CD4-positive, alpha-beta T cell treated with Interleukin-4 for 1 hour (primary cell): ENCODE data around the gene CDH10.

Source experiments
- DNase-seq, 2 donors: peaks; one replicate each; pipeline ENCODE4 v3.0.0-alpha.2; 2020 to 2022

The CDH10 gene

DNA sequence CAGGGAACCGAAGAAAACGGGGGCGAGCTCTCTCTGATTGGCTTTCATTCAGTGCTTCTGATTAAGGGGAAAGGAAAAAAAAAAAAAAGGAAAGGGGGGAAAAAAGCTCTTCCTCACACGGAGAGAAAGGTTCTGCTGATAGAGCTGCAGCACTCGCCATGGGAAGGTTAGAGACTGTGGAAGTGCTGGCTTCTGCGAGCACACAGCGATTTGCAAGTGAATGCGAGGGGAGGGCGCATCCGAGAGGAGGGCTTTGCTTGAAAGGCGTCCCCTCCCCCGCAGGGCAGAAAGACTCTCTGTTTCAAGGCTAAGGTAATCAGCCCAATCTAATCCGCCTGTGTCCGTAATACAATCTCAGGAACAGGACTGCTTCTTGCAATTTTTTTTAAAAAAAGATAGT lies at the start of gene CDH10:
Gene CDH10, minus strand, starts transcription at position 218 of the 400 bp plus-strand sequence. CDS start 51,488 bp downstream, outside the sequence.
- no peak for DNase-seq

DNA sequence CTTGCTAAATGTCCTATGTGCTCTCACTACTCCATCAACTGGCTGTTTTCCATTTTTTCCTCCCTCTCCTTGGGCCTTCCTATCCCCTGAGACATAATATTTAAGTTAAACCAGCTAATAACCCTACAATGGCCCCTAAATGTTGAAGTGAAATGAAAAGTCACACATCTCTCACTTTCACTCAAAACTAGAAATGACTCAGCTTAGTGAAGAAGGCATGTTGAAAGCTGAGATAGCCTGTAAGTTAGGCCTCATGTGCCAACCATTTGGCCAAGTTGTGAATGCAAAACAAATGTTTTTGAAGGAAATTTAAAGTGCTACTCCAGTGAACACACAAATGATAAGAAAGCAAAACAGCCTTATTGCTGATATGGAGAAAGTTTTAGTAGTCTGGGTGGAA lies 48.8 kb upstream of the CDH10 start:
- DNase-seq, result no peak

DNA sequence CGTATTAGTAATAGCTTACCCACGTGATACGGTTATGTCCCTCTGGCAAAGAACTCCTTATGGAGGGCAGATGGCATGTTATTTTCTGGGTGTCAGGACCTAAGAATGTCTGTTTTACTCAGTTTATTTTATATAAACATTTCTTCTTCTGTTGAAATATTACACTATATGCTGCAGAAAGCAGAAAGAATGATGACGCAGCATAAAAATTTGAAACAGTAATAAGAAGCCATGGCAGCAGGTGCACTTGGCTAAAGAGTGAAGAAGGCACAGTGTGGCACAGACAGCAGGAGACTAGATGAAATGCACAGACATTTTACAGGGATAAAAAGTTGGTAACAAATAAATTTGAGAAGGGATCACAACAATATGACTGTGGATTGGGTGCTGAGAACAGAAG lies 46.3 kb upstream of the CDH10 start:
- DNase-seq, result no peak

DNA sequence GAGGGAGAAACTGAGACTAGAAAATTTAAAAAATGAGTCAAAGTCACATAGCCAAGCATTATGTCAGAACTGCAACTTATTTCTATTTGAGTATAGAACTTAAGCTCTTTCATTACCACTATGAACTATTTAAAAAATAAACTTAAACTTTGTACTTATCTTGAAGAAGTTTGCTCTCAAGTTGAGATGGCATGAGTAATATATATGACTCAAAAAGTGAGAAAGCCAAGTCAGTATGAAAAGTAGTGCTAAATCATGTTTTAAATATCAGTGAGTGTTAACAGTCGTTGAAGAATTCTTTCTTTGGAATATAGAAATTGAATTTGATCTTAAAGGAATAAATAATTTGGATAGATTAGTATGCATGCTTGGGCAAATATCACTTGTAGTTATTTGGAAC lies 36.3 kb upstream of the CDH10 start:
- no peak for DNase-seq

DNA sequence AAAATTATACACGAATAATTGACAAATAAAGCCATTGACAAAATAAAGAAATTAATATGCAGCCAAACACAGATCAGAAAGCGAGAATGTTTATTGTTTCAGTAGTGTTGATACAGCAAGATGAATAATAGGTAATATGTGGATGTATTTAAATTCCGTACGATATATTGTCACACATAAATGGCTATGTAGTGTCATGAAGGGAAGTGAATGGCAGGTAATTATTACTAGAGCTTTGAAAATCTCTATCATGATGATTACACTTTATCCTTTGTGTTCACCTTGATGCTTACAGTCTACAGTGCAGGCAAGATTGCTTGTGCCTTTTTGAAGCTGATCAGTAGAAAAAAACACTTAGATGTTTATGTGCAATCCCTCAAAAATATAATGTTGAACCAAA lies 23.3 kb upstream of the CDH10 start:
- DNase-seq, result no peak

DNA sequence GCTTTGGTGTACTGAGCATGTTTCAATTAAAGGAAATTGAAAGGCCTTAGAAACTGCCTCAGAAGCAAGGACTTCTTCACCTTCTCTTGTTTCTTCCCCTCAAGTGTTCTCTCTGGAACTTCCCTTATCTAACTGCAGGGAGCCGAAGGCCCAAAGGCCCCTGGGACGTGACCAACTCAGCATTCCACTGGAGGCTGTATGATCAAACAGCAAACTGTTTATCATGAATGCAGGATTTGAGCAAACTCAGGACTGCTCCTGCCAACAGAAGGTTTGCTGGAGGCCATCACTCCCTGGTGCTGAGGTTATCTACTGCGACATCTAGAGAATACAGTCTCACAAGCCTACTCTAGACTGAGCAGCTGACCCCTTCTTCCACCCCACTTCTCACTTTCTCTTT lies 4.8 kb upstream of the CDH10 start:
- DNase-seq, result no peak

DNA sequence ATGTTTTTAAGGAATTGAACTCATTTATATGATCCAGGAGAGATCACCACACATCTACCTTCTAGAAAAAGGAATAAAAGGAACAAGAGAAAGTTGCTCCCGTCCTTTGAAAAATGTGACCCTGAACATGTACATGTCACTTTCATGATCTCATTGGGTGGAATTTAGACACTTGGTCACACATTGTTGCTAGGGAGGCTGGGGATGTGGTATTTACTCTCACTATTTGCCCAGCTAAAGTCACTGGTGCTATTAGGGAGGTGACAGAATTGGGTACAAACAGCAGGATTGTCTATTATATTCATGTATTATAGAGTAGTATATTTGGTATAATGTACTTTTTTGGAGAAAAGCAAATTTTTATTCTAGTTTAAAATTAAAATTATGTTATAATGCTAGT lies 2.1 kb upstream of the CDH10 start:
- DNase-seq, result no peak

DNA sequence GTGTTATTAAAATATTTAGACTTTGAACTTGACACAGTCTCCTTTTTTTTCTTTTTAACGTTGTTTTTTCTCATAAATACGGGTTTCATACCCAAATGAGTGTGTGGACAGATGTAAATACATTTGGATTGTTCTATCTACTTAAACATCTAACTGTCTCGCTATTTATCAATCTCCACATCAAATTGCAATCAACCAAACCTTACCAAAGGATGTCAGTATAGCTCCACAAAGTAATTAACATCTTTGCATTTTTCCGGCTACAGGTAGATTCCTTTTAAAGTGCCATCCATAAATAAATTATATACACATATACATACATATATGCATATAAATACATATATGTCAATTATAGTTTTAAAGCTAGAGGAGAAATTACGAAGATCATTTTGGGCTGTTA lies 705 bp upstream of the CDH10 start:
- no peak for DNase-seq

DNA sequence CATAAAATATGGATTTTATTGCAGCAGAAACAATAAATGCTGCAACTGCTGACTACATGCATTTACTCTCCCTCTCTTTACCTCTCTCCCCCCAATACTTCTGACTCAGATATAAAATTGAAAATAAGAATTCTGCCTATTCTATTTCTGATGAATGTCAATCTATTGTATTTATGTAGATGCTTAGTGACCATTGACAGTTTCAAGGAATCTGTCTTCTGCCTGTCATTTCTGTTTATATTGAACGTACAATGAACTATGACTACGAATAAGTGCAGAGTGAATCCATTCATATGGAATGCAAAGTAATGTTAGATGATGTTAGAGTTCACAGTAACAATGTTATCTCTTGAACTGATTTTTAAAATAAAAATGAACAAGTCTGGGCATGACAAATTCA lies 898 bp downstream of the CDH10 start:
- DNase-seq, result no peak

DNA sequence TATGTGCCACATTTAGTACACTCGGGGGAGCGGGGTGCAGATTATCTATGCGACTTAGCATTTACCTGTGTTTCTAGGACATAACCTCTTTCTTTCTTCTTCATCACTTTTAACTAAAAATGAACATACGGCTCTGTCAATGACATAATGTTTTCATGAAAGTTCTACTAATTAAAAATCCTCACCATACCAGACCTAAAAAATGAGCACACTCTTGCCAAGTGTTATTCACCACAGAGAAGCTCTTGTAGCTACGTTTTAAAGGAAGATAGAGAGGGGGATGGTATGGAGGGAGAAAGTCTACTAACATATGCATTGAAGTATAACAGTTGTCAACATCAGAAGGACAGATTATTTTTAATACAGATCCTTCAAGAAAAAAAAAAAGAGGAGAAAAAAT lies 1.6 kb downstream of the CDH10 start:
- DNase-seq, result no peak

DNA sequence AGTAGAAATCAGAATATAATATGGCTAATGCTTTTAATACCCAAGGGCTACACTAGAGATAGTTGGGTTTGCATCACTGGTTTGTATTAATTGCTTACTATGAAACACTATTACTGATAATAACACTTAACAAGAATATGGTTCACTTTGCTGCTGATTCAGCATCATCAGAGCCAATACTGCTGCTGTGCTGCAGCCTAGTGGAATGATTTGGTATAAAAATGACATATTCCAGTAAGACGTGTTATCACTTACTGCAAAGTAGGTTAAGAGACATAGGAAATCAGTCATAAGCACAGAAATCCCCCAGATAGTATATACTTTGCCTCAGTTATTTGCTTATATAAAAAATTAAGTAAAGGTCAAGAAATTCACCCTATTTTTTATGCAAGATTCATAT lies 2.8 kb downstream of the CDH10 start:
- no peak for DNase-seq

DNA sequence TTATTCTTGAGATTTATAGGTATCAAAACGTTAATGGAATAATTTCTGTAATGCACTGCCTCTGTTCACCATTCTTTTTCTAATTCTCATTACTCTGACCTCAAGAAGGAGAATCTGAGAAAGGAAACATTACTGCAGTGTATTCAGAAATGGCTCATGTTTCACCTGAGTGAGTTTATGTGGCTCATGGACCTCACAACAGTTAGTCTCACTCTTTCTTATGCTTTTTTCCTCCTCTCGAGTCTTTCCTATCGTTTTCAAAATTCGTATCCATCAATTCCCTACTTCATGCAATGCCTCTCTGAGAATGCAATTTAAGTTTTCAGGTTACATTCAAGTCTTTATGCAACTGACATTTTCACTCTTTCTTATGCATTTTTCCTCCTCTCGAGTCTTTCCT lies 9.6 kb downstream of the CDH10 start:
- no peak for DNase-seq

DNA sequence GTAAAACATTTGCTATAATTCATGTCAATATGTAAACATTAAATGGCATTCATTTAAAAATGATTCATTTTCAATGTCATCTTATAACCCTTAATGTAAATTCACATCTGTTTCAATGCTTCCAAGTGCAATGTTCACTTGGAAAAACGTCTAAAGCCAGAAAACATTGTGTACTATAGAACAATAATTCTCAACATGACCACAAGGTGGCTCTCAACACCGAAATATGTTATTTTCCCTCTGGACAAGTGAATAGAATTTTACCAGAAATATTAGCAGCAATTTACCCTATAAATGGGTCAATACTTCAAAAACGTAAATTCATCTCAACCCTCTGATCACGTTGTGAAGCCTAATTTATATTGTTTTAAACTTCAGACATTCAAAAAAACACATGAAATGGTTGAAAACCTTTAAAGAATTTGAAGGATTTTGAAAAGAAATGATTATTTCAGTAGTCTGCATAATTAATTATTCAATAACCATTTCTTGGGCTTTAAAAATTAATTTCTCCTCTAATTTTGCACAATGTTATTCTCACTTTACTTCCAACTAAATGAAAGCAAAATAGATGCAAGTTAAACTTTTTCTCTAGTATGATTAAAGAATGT lies 11.0 kb downstream of the CDH10 start:
- no peak for DNase-seq

DNA sequence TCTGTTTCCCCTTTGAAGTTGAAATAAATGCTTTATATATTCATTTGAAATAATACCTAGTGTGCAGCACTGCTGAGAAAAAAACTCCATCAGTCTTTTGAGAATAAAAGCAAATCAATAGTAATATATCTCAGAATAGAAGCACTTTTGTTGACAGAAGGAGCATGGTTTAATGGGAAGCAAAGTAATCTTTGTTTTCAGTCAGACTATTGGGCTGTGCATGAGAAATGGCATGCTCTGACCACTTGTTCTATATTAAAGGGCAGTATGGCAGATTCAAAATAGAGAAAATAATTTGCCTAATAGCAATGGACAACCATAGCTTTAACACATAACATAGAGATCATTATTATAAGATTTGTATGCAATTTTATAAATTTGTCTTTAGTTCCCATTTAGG lies 12.4 kb downstream of the CDH10 start:
- DNase-seq, result no peak

DNA sequence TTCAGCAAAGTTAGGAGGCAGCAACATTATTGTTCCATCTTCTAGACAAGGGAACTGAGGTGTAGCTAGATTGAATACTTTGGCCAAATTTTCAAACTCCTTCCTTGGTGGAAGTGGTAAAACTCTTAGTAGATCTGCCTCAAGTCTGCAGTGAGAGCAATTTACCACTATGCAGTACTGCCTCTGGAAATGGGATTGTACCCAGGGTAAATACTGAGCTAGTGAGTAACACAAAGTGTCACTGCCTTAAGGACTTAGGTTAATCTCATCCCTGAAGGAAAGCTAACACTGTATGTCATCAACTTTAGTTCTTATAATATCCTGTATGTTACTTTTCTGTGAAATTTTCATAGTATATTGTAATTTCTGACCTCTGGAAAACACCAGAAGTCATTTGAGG lies 13.9 kb downstream of the CDH10 start:
- no peak for DNase-seq

DNA sequence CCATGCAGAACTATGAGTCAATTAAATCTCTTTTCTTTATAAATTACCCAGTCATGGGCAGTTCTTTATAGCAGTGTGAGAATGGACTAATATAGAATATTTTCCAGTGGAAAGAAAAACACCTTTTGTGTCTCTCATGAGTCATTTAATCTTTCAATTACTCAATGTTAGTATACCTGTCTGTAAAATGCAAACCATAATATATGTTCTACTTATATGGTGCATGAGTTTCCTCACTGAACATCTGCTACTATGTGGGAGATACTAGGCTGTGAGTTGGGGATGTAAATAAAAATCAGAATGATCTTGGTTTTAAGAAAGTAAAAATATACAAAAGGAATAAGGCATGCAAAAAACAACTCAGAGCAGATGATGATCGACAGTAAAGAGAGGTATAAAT lies 15.0 kb downstream of the CDH10 start:
- DNase-seq, result no peak

DNA sequence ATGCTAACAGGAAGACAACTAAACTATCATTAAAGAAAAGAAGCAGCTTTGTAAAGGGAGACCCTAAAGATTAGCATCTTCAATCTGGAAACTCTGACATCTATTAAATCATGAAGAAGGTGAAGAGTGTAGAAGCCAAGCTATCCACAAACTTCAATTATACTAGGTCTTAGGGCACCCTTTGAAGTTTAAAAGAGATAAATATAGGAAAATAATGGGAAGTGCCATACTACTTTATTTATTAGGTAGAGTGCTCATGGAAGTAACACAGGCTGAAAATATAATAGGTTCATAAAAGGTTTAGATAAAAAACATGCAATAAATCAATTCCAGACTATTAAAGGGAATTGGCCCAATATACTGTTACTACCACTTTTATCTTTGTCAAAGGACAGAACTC lies 19.9 kb downstream of the CDH10 start:
- no peak for DNase-seq

DNA sequence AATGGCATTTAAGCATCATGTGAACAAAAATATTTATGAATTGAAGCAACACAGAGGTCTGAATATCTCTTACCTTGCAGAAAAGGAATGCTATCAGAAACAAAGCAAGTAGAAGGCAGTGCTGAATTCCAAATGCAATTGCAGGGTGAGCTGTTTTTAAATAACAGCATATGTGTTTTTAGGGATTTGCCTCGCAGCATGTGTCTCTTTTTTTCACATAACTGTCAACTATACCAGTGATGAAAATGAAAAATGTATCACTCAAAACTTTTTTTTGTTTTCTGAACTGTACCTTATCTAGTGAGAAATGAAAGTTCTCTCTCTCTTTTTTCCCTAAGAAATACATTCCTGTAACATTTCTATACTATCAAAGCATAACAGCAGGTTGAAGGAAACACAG lies 21.2 kb downstream of the CDH10 start:
- no peak for DNase-seq

DNA sequence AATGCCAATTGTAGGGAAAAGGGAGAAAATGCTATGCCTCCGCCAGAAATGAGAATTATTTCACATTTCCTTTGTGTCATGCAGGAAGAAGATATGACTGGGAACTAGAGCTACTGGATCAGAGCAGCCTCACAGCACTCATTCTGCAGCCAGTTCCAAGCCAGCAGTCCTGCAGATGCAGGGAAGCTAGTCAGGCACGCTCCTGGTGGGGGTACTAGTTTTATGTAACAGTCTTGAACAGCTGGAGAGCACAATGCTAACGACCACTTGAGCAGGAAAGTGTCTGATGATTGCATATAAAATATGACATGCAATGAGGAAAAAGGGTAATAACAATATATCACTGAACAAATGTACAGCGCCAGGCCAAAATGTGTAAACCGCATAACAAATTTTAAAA lies 21.7 kb downstream of the CDH10 start:
- no peak for DNase-seq

DNA sequence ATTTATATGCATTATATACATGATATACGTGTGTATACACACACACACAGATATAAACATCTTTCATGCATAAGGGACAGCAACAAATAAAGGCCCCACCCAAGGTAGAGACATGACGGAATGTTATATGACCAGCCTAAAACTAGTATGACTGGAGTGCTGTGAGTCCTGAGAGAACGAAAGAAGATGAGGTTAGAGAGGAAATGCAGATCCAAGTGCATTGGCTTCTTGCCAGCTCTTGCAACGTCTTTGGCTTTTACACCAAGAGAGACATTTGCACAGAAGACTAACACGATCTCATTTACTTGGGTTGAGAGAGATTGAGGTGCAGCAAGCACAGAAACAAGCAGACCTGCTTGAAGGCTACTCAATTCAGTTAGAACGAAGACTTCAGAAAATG lies 23.0 kb downstream of the CDH10 start:
- no peak for DNase-seq

DNA sequence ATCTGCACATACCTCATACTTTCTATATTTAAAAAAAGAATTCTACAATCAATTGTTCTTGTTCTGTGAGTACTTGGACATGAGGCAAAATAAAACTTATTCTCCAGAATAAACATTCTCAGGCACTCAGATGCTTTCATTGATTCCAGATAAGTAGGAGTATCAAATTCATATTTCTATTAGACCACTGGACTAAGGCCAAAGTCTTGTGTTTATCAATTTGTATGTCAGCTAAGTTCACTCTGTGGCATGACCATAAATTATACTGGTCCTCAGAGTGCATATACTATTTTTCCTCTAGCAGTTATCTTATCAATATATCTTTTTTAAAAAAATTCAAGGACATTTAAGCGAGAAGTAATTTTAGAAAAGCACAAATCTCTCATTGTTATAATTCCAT lies 28.2 kb downstream of the CDH10 start:
- no peak for DNase-seq

DNA sequence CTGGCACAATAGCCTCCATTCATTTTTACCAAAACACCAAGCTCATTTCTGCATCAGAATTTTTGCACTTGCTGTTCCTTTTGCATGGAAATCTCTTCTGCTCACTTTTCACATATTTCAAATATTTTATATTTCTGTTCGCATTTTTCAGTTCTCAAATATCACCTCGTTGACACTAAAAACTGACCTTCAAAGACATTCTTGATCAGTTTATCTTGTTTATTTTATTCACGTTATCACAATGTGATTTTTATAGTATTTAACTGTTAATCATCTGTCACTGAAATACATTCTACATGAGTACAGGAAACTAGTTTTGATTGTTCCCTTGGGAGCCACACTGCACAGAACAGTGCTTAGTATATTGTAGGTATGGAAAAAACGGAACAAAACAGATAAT lies 29.6 kb downstream of the CDH10 start:
- no peak for DNase-seq

DNA sequence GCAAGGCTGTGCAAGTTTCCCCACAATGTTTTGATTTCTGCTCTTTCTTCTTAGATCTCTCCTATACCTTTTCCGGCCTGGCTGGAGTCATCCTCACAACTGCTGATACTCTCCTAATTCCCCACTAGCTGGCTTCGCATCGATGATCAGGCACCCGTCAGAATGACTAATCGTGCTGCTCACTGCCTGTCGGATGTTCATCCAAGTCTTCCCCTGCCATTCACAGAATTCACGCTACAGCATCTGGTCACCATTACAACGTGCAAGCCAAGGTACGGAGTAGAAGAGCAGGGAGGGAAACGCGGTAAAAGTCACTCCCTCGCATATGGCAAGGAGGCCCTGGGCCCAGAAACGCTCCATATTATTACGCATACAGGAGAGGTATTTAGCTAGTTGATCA lies 35.1 kb downstream of the CDH10 start:
- no peak for DNase-seq

DNA sequence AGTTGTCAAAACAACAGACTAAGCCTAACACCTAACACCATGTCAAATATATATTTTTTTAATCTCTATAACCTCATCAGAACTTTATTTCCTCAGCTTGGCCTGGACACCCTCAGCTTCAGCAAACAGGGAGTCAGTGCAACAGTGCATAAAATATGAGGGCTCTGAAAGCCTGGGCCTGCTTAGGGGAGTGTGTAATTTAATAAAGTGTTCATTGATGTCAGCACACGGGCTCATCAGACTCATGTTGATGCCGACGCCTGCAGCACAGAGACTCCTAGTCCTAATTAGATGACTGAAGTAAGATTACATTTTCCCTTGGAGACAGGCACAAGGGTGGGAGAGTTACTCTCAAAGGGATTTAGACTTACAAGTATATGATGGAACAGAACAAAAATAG lies 37.8 kb downstream of the CDH10 start:
- no peak for DNase-seq

DNA sequence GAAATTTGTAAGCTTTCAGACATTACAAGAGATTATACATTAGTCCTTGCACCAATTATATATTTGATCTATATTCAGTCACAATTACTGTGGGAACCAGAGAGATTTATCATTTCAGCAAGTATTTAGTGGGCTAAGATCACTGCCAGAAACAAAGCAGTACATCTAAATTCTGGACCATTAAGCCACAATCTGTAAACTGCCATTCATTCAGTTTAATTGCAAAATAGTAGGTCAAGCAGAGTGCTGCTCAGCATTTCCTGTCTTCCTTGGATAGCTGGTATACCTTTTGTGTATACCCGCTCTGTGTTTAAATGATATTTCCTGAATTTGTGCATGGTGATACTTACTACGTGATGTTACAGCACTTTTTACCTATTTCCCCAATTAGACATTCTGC lies 42.6 kb downstream of the CDH10 start:
- no peak for DNase-seq

DNA sequence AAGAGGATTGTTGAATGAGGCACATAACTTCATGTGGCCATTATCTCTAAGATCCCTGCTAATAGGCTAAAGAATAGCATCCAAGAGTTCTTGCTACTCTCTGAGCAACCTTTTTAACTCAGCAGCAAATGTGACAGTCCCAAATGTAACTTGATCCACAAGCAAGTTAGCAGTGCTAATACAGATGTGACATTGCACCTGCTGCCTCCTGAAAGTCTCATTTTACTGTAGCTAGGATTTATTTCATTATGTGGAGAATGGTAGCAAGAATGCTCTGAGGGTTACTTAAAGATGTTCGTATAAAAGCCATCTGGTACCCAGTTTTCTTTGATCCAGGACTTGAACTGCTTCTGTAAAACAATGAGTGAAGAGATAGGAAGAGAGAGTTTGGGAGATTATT lies 45.8 kb downstream of the CDH10 start:
- no peak for DNase-seq
